Measurements from ENCODE around the gene PTPN7. TPM values are rescaled to one million over a fixed set of nuclear protein-coding genes. Genes with fewer than 3 reads are reported as not detected.

The PTPN7 gene
- 0.13 and 0.49 TPM in 2 replicates for total RNA-seq

DNA sequence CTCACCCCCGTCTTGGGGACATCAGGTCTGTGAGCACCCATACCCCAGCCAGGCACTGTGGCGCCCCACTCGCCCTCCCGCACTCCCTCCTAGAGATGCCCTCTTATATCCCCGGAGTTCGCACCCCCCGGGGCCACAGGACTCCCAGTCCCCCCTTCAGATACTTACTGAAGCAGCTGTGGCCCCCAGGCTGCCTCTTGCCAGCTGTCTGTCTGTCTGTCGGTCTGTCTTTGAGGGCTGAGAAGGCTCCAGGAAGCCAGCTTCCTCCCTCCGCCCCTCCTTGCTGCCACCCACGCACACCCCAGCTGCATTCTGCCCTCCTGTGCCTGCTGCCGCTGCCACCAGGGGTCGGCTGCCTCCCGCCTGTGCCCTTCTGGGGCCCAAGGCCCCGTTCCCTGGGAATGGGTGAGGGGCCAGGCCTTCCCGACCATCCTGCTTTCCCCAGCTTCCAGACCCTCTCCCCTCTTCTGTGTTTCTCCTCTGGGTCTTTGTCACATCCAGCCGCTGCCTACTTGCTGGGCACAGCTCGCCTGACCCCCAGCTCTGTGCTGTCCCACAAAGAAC lies at the start of gene PTPN7:
Gene PTPN7 (minus strand): TSS at position 226 of the 564 bp plus-strand sequence. CDS start 1,200 bp downstream, outside the sequence.

DNA sequence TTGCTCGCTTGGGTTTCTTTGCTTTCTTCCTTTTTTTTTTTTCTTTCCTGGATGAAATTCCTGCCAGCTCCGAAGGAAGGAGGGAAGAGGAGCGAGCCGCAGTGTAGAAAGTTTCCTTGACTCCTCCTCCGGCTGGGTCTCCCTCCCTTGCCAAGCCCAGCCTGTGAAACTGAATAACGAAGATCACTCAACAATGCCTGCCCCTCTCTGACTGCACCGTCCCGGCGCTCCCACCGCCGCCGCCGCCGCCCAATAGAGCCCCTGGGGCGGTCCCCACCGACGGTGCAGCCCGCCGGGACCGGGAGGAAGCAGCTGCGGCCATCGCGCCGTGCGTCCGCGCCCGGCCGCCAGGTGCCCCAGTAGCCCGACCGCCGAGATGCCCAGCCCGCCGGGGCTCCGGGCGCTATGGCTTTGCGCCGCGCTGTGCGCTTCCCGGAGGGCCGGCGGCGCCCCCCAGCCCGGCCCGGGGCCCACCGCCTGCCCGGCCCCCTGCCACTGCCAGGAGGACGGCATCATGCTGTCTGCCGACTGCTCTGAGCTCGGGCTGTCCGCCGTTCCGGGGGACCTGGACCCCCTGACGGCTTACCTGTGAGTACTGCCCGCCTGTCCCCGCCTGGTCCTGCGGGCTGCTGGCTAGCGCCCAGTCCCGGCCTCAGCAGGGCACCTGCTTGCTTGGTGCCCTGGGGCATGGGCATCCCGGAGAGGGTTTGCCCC lies 33.4 kb upstream of the PTPN7 start, which contains the start of gene LGR6:
Gene LGR6 (plus strand): TSS at position 186 of the 714 bp plus-strand sequence. CDS start 191 bp downstream, at position 377.

DNA sequence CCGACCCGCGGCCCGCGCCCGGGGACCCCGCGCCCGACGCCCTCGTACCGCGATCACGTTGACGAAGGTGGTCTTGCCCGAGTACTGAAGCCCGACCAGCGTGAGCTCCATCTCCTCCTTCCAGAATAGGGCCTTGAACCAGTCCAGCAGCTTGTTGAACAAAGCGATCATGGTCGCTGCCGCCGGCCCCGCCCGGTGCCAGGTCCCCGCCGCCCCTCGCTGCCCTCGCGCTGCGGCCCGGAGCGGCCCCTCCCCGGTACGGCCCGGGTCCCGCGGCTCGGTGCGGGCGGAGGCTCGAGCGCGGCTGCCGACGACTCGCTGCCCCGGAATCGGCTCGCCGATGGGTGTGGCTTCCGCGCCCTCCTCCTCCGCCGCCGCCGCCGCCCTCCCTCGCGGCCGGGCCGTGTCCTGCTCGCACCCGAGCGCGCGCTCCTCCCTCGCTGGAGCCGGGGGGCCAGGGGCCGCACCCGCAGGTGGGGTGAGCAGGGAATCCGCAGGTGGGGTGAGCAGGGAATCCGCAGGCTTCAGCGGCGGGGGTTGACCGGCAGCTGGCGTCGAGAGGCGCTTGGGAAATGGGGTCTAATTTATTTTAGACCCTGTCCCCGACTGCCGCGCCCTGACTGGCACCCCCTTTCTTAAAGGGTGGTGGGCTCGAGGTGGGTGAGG lies 15.9 kb downstream of the PTPN7 start, which contains the start of gene ARL8A:
Gene ARL8A (minus strand): TSS at position 336 of the 666 bp plus-strand sequence. CDS start 165 bp downstream, at position 171.

DNA sequence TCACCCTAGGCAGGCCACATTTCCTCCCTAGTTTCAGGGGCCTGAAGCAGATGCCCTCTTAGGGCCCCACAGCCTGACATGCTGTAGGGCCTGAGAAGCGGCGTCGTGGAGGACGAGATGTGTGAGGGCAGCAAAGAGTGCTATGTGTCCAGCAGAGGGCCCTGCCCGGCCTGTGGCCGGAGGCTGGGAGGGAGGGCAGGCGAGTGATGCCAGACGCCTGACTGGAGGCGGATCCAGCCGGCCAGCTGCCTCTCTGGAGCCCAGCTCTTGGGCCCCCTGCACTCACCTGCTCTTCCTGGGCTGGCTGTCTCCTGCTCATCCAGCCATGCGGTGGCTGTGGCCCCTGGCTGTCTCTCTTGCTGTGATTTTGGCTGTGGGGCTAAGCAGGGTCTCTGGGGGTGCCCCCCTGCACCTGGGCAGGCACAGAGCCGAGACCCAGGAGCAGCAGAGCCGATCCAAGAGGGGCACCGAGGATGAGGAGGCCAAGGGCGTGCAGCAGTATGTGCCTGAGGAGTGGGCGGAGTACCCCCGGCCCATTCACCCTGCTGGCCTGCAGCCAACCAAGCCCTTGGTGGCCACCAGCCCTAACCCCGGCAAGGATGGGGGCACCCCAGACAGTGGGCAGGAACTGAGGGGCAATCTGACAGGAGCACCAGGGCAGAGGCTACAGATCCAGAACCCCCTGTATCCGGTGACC lies 37.6 kb downstream of the PTPN7 start, which contains the start of gene GPR37L1:
Gene GPR37L1 (plus strand): TSS at position 279 of the 697 bp plus-strand sequence. CDS start 47 bp downstream, at position 326.

Other genes with a start within 250 kb of the PTPN7 start
- gene LMOD1, start 214.1 kb downstream of the PTPN7 start, total RNA-seq: under 0.01 and 0.32 TPM in 2 replicates
- 50.3 and 66.6 TPM in 2 replicates for gene TIMM17A, start 205.1 kb downstream of the PTPN7 start, total RNA-seq
- 33.0 and 41.5 TPM in 2 replicates for gene RNPEP, start 178.0 kb downstream of the PTPN7 start, total RNA-seq
- gene ELF3, start 150.0 kb downstream of the PTPN7 start, total RNA-seq: under 0.01 and 0.13 TPM in 2 replicates
- gene GPR37L1, start 37.7 kb downstream of the PTPN7 start, total RNA-seq: not detected in 2 replicates
- gene ARL8A, start 15.9 kb downstream of the PTPN7 start, total RNA-seq: 15.9 and 29.1 TPM in 2 replicates
- not detected in 2 replicates for gene LGR6, start 33.2 kb upstream of the PTPN7 start, total RNA-seq
- 13.1 and 25.7 TPM in 2 replicates for gene UBE2T, start 181.3 kb upstream of the PTPN7 start, total RNA-seq
- 4.9 and 17.5 TPM in 2 replicates for gene PPP1R12B, start 188.1 kb upstream of the PTPN7 start, total RNA-seq